Peyer's patch (tissue), 4 donors: ENCODE measurements around the gene ZNF618. TPM values are rescaled to one million over a fixed set of nuclear protein-coding genes. Genes with fewer than 3 reads are reported as not detected.

ENCODE experiments used
- DNase-seq, 3 donors: peaks; one replicate each; pipeline ENCODE4 v3.0.0-alpha.2; 2017 to 2019
- H3K27ac ChIP-seq, 4 donors: fragments of 200-600 bp; sonication (generic); one replicate each; pipeline ENCODE4 v1.5.1; 2016 to 2019
- H3K27me3 ChIP-seq, 2 donors: fragments of 200-600 bp; sonication (generic); one replicate each; pipeline ENCODE4 v1.5.1; 2019
- H3K36me3 ChIP-seq, 3 donors: fragments of 200-600 bp; sonication (generic); one replicate each; pipeline ENCODE4 v1.5.1; 2016 to 2019
- H3K4me1 ChIP-seq, 4 donors: fragments of 200-600 bp; sonication (generic); one replicate each; pipeline ENCODE4 v1.5.1; 2016 to 2019
- H3K4me3 ChIP-seq, 4 donors: fragments of 200-600 bp; sonication (generic); 1 replicate in 3 of 4; 2 replicates in 1 of 4; pipeline ENCODE4 v1.5.1; 2016 to 2019; ENCODE audit warnings: mild to moderate bottlenecking in 1 of 4
- H3K9me3 ChIP-seq, 4 donors: fragments of 200-600 bp; sonication (generic); one replicate each; pipeline ENCODE4 v1.5.1; 2016 to 2019; ENCODE audit warnings: mild to moderate bottlenecking in 1 of 4
- POLR2A ChIP-seq, 2 donors: fragments of 450-650 bp; IDR thresholded peaks; one replicate each; pipeline ENCODE4 v1.5.1; 2017; ENCODE audit warnings: antibody characterized with exemption in 2 of 2, mild to moderate bottlenecking in 2 of 2, moderate library complexity in 2 of 2
- total RNA-seq, 4 donors: library from RNA; depleted of rRNA; stranded (reverse); fragments of >200 nt; gene quantifications; one replicate each; pipeline ENCODE4 v1.1.0, GENCODE V29; 2016
- TF ChIP-seq, protein P1 (sequence below), 6 experiments: fragments of 450-650 bp in 4 of 6; fragments of 200-600 bp in 2 of 6; sonication (generic) in 1 of 6; IDR thresholded peaks; one replicate each; pipeline ENCODE4 v1.5.1; 2017 to 2019; ENCODE audit warnings: antibody characterized with exemption in 6 of 6, mild to moderate bottlenecking in 3 of 6, moderate library complexity in 1 of 6

ZNF618 gene
- total RNA-seq, 4 donors from 2014 or later: 2.8 to 26.4 (median 4.1) TPM

DNA sequence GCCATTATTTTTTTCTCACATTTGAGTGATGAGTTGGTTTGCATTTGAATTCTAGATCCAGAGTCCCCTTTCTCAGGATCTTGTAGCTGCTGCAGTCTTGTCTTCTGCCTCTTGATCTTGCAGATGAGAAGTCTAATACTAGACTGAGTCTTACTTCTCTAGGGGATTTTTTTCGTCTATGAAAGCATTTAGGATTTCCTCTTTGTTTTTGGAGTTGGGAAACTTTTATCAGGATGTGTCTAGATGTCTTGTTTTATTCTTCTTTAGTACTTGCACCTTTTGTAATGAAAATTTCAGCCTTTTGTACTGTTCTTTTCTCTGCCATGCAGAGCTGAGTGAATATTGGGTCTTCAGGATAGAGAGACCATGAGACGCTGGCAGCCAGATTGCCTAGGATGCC is 65.4 kb downstream of the ZNF618 start:
- Histone ChIP-seq H3K27ac (no peak overlapping the region), H3K9me3 (no peaks in the 10 kb centered on the region), H3K4me3 (no peak overlapping the region), H3K4me1 (no peaks in the 10 kb centered on the region), H3K36me3 (no peaks in the 10 kb centered on the region), H3K27me3 (no peaks in the 10 kb centered on the region)
- no peak for DNase-seq
- TF ChIP-seq POLR2A (IDR thresholded peaks at IDR 0.05): no peak
- TF ChIP-seq, protein P1, sequence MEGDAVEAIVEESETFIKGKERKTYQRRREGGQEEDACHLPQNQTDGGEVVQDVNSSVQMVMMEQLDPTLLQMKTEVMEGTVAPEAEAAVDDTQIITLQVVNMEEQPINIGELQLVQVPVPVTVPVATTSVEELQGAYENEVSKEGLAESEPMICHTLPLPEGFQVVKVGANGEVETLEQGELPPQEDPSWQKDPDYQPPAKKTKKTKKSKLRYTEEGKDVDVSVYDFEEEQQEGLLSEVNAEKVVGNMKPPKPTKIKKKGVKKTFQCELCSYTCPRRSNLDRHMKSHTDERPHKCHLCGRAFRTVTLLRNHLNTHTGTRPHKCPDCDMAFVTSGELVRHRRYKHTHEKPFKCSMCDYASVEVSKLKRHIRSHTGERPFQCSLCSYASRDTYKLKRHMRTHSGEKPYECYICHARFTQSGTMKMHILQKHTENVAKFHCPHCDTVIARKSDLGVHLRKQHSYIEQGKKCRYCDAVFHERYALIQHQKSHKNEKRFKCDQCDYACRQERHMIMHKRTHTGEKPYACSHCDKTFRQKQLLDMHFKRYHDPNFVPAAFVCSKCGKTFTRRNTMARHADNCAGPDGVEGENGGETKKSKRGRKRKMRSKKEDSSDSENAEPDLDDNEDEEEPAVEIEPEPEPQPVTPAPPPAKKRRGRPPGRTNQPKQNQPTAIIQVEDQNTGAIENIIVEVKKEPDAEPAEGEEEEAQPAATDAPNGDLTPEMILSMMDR (IDR thresholded peaks at IDR 0.05): no peak

DNA sequence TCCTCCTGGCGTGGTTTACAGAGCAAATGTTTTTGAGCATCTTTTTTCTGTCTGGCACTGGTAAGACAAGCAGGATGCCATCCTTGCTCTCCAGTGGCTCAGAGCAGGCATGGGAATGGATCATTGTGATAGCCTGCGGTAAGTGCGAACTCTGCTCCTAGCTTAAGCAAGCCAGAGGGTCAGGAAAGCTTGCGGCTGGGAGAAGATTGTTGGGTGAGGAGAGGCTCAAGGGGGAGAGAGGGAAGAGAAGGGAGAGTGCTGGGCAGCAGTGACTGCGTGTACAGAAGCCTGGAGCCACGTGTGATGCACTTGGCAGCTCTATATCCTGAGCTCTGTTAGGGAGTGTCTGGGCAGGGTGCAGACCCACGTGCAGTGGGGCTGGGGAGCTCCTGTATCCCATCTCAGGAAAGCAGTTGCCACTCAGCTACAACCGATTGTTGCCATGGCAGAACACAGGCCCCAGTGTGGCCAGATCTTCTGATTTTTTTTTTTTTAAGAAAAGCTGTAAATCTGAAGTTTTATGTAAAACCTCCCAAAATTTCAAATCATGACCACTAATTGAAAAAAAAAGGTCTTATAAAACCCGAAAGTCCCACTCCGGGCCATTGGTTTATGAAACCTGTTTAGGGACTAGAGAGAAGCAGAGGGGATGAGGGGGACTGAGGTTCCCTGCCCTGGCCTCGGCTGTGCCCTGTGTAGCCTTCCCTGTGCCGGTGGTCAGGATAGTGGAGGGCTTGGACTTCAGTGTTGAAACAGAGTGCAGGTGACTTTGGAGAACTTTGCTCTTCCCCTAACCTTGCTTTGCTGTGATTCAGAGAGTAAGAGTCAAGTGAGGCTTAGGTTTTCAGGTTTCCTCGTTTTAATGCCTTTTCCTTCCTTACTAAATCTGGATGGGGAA is 67.3 kb downstream of the ZNF618 start:
- Histone ChIP-seq H3K4me1 (no peaks in the 10 kb centered on the region), H3K36me3 (no peaks in the 10 kb centered on the region), H3K4me3 (no peak overlapping the region), H3K9me3 (no peaks in the 10 kb centered on the region), H3K27ac (no peak overlapping the region), H3K27me3 (no peaks in the 10 kb centered on the region)
- no peak for DNase-seq
- TF ChIP-seq POLR2A (IDR thresholded peaks at IDR 0.05): no peak
- TF ChIP-seq, protein P1 (IDR thresholded peaks at IDR 0.05): no peak

DNA sequence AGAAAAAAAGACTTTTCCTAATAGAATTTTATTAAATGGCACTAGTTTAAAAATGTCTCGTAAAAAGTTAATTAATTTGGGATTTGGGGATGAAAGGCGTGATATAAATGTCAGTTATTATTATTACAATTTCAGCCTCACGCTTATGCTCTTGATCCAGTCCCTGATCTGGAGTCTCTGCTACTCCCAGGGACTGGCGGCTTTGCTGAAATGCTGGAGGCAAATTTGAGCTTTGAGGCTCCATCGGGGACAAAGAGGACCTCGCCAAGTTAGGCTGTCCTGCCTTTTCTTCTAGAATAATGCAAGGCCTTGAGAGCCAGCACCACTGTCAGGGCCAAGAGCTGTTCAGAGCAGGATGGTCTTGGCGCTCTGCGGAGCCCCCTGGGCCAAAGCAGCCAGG is 69.7 kb downstream of the ZNF618 start:
- Histone ChIP-seq H3K9me3 (no peaks in the 10 kb centered on the region), H3K4me3 (no peak overlapping the region), H3K27me3 (no peaks in the 10 kb centered on the region), H3K36me3 (no peaks in the 10 kb centered on the region), H3K27ac (no peak overlapping the region), H3K4me1 (no peaks in the 10 kb centered on the region)
- no peak for DNase-seq
- TF ChIP-seq POLR2A (IDR thresholded peaks at IDR 0.05): no peak
- TF ChIP-seq, protein P1 (IDR thresholded peaks at IDR 0.05): no peak

DNA sequence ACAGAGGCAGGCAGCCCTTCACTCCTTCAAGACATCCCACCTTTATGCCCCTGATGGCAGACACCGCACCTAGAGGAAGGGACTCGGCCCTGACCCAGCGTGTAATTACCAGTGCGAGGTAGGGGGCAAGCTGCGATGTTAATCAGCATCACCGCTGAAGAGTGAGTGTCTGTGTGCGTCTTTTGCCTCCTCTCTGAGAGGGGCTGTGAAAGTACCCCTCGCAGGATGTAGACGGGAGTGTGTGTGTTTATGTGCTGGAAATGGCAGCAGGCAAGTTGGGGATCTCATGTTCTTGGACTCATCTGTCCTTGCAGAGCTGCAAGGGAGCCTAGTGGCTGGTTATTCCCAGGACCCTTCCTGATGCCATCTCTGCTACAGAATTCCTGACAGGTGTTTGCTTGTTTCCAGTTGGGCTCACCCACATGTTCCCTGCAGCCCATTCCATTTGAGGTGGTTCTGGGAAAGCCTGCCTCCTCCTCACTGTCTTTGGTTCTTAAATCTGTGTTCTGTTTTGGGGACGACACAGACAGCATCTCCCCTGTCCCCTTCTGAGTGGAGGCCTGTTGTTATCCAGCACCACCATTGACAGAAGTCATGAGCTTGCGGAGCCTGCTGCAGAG is 70.5 kb downstream of the ZNF618 start:
- Histone ChIP-seq H3K9me3 (no peaks in the 10 kb centered on the region), H3K27me3 (no peaks in the 10 kb centered on the region), H3K4me1 (no peaks in the 10 kb centered on the region), H3K4me3 (no peak overlapping the region), H3K36me3 (no peaks in the 10 kb centered on the region), H3K27ac (no peak overlapping the region)
- TF ChIP-seq, protein P1 (IDR thresholded peaks at IDR 0.05): no peak
- no peak for TF ChIP-seq POLR2A (IDR thresholded peaks at IDR 0.05)
- no peak for DNase-seq

DNA sequence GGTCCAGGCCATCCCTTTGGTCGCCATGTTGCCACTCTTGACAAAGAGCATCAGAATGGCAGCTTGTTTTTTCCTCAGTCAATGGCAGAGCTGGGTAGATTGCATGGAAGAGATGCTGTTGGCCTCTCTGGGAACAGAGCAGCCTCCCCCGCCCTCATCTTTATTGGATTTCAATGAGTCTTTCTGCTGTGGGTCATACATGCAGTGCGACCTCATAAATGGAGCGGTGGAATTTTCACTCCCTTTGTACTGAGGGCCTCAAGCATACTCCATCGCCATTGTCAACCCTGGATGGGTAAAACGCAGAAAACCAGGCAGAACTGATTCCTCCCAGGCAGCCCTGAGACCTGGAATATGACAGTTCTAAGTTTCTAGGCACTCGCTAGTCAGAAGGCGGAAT is 71.8 kb downstream of the ZNF618 start:
- Histone ChIP-seq H3K36me3 (no peaks in the 10 kb centered on the region), H3K27ac (no peak overlapping the region), H3K27me3 (no peaks in the 10 kb centered on the region), H3K4me1 (no peaks in the 10 kb centered on the region), H3K4me3 (no peak overlapping the region), H3K9me3 (no peaks in the 10 kb centered on the region)
- TF ChIP-seq, protein P1 (IDR thresholded peaks at IDR 0.05): no peak
- TF ChIP-seq POLR2A (IDR thresholded peaks at IDR 0.05): no peak
- DNase-seq: no peak
